A673 (cell line): Measurements from ENCODE around the gene TMEM108. TPM values are rescaled to one million over a fixed set of nuclear protein-coding genes. Genes with fewer than 3 reads are reported as not detected.

ENCODE experiments used
- BruUV-seq: library from RNA; stranded (reverse); fragments of 400-500 nt; replicated peaks from 2 replicates; lab custom pipeline; 2021; lab: Mats Ljungman, UMichigan
- CTCF ChIA-PET: fragments of 300-600 bp; sonication (Branson Sonifier 250); formaldehyde crosslinking; loops from one replicate; lab custom pipeline; 2022; ENCODE audit warnings: antibody characterized with exemption; lab: Charles Lee
- POLR2A ChIA-PET: fragments of 300-600 bp; sonication (Branson Sonifier 250); formaldehyde crosslinking; loops from one replicate; lab custom pipeline; 2022; ENCODE audit warnings: antibody characterized with exemption; ENCODE audit not compliant: low non-redundant PET; lab: Charles Lee
- DNase-seq: peaks from one replicate; pipeline ENCODE4 v3.0.0-alpha.2; 2015; ENCODE audit warnings: low spot score
- H3K27ac ChIP-seq: fragments of 200-600 bp; sonication (generic); 2 replicates; pipeline ENCODE4 v1.5.1; 2016; ENCODE audit warnings: mixed run types, low read depth, mild to moderate bottlenecking, mixed read lengths, antibody characterized with exemption, low read length; ENCODE audit not compliant: poor library complexity, severe bottlenecking
- H3K27me3 ChIP-seq: fragments of 200-600 bp; sonication (generic); replicated peaks from 2 replicates; pipeline ENCODE4 v1.6.1; 2017; ENCODE audit warnings: mixed run types, low read depth, mild to moderate bottlenecking, mixed read lengths, antibody characterized with exemption, low read length; ENCODE audit not compliant: insufficient read depth, poor library complexity
- H3K36me3 ChIP-seq: fragments of 200-600 bp; sonication (generic); 2 replicates; pipeline ENCODE4 v1.6.1; 2016; ENCODE audit warnings: mixed run types, mild to moderate bottlenecking, mixed read lengths, antibody characterized with exemption, low read length; ENCODE audit not compliant: insufficient read depth, poor library complexity, severe bottlenecking
- H3K4me1 ChIP-seq: fragments of 200-600 bp; sonication (generic); 2 replicates; pipeline ENCODE4 v1.6.1; 2017; ENCODE audit warnings: mixed run types, mild to moderate bottlenecking, mixed read lengths, antibody characterized with exemption, low read length; ENCODE audit not compliant: insufficient read depth, poor library complexity, severe bottlenecking
- H3K4me3 ChIP-seq: fragments of 200-600 bp; sonication (generic); 2 replicates; pipeline ENCODE4 v1.5.1; 2016; ENCODE audit warnings: low read depth, mixed run types, mild to moderate bottlenecking, mixed read lengths, low read length; ENCODE audit not compliant: poor library complexity, severe bottlenecking
- H3K9me3 ChIP-seq: fragments of 200-600 bp; sonication (generic); 2 replicates; pipeline ENCODE4 v1.6.1; 2016; ENCODE audit warnings: mixed run types, low read depth, mild to moderate bottlenecking, mixed read lengths, antibody characterized with exemption, low read length; ENCODE audit not compliant: poor library complexity, severe bottlenecking
- CTCF ChIP-seq: fragments of 300-800, 200-600 bp; sonication (generic); conservative IDR thresholded peaks from 2 replicates; pipeline ENCODE4 v1.5.1; 2017; ENCODE audit warnings: low read depth, mild to moderate bottlenecking, antibody characterized with exemption, low read length, moderate library complexity, mixed read lengths
- EZH2 ChIP-seq: fragments of 200-600 bp; sonication (generic); IDR thresholded peaks from 2 replicates; pipeline ENCODE4 v1.6.1; 2017; ENCODE audit warnings: borderline replicate concordance, low read depth, mild to moderate bottlenecking, mixed read lengths, antibody characterized with exemption, low read length; ENCODE audit not compliant: poor library complexity, severe bottlenecking
- intact Hi-C: fragments of 100-400 bp; cut with micrococcal nuclease; formaldehyde crosslinking; loops from one replicate; pipeline ENCODE4 v1.10.0; 2022; ENCODE audit not compliant: unreplicated experiment
- total RNA-seq: library from RNA; stranded (reverse); gene quantifications from 2 replicates; pipeline ENCODE4 v1.2.3, GENCODE V29; 2021

Gene TMEM108
- total RNA-seq, 1 experiment from 2014 or later, result 0.30 TPM

DNA sequence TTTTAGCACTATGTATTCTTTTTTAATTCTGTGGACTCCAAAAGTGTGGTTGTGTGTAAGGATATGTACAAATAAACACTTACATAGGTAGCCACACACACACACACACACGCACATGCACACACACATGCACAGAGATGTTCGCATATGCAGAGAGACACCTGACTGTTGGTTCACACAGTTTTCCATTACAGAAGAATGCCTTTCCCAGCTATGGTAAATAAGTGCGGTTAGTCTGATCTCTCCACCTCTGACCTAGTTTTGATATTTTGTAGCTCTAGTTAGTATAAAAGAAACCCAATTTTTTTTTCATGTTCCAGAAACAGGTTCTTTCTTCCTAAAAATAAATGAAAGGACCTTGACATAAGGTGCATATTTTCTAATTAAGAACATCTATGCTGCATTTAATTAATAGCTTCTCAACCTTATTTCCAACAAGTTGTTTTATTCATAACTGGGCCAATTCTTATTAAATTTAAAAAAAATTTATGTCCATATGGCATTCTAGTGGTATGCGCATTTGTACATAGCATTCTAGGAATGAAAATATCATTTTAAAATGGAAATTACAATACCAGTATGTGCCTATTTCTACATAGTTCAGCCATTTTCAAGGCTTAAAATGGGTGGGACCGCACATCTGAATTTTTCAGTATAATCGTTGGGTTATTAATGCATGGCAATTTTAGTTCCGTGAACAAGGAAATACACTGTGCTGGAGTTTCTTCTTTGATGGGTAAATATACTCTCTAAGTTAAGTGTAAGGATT lies 27.2 kb downstream of the TMEM108 start:
- H3K36me3 ChIP-seq, result no peaks in the 10 kb centered on the region
- ChIA-PET CTCF (no interaction called here), POLR2A (no interaction called here)
- DNase-seq, result no peak
- no TSS peak for BruUV-seq
- intact Hi-C loops, result no loop called here
- TF ChIP-seq CTCF (no peak), EZH2 (no peak)
- H3K27me3 ChIP-seq, result peaks cover 9% of the 10 kb centered on the region
- H3K9me3 ChIP-seq, result no peaks in the 10 kb centered on the region
- H3K4me1 ChIP-seq, result no peaks in the 10 kb centered on the region
- H3K4me3 ChIP-seq, result no peak overlapping the region
- no peak overlapping the region for H3K27ac ChIP-seq

DNA sequence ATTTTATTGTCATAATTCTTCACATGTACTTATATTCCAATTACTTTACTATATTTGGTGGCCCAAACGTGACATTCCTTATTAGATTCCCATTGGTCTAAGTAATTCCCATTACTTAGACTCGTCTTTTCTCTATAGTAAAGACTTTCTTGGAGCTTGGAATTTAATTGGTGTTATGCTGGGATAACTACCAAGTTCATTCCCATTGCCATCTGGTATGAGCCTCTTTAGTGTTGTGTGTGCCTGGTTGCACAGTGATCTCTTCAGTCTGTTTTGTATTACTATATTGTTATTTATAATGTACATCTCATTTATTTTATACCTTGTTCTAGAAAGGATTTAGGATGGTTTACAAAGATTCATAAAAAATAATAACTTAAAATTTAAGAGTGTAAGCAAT lies 27.8 kb downstream of the TMEM108 start:
- H3K27ac ChIP-seq, result no peak overlapping the region
- no peak for DNase-seq
- H3K27me3 ChIP-seq, result peaks cover 15% of the 10 kb centered on the region
- BruUV-seq, result no TSS peak
- TF ChIP-seq EZH2 (no peak), CTCF (no peak)
- CTCF ChIA-PET, result no interaction called here
- intact Hi-C loops, result no loop called here
- POLR2A ChIA-PET, result no interaction called here
- no peaks in the 10 kb centered on the region for H3K36me3 ChIP-seq
- H3K4me3 ChIP-seq, result no peak overlapping the region
- H3K4me1 ChIP-seq, result no peaks in the 10 kb centered on the region
- no peaks in the 10 kb centered on the region for H3K9me3 ChIP-seq

DNA sequence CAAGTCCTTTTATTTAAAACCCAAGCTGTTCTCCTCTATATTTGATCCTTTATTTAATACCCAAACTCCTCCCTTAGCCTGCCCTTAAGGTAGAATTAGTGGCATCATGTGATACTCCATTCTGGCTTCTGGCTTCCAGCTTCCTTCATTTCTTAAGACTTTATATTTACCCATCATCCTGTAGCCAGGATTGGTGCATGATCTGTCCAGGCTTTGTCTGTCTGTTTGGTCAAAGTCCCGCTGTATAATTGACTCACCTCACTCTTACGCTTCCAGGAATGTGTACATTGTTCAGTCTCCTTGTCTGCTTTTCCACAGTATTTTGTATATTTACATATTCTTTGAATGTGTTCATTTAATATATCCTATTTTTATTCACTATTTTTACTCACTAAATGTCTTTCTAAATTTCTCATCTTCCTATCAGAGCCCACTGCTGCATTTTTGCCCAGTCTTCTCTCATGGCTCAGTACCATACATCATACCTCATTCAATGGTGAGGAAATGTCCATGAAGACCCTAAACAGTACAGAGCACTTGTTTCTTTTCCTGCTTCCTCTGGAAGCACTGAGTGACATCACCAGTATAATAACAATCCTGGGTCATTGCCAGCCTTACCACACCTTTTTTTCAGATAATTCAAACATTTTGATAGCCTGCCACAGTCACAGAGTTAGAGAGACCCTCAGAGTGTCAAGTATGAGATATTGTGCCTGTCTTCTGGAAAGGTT lies 31.5 kb downstream of the TMEM108 start:
- H3K4me1 ChIP-seq, result no peaks in the 10 kb centered on the region
- no peak overlapping the region for H3K4me3 ChIP-seq
- peaks cover 30% of the 10 kb centered on the region for H3K27me3 ChIP-seq
- H3K27ac ChIP-seq, result no peak overlapping the region
- H3K9me3 ChIP-seq, result no peaks in the 10 kb centered on the region
- H3K36me3 ChIP-seq, result no peaks in the 10 kb centered on the region
- POLR2A ChIA-PET, result no interaction called here
- BruUV-seq, result no TSS peak
- intact Hi-C loops, result no loop called here
- CTCF ChIA-PET, result no interaction called here
- TF ChIP-seq CTCF, result no peak
- no peak for TF ChIP-seq EZH2
- no peak for DNase-seq
